GM12878 (cell line): ENCODE measurements around the gene INSIG2. TPM values are rescaled to one million over a fixed set of nuclear protein-coding genes. Genes with fewer than 3 reads are reported as not detected.

Source experiments
- BCL11A ChIP-seq: IDR thresholded peaks from 2 replicates; pipeline ENCODE4 v1.6.1; 2011; ENCODE audit warnings: low read depth, low read length
- EGR1 ChIP-seq, 2 experiments: IDR thresholded peaks; 1 replicate in 1 of 2; 2 replicates in 1 of 2; pipeline ENCODE4 v1.6.1; 2011 to 2012; ENCODE audit warnings: low read depth in 2 of 2, low read length in 2 of 2, borderline replicate concordance in 1 of 2, mild to moderate bottlenecking in 1 of 2, moderate library complexity in 1 of 2
- ESRRA ChIP-seq: IDR thresholded peaks from 2 replicates; pipeline ENCODE4 v1.6.1; 2012; ENCODE audit warnings: mild to moderate bottlenecking, low read length, improper control_type of control experiment
- IRF4 ChIP-seq: IDR thresholded peaks from 2 replicates; pipeline ENCODE4 v1.6.1; 2011; ENCODE audit warnings: low read depth, low read length
- JUNB ChIP-seq: IDR thresholded peaks from 2 replicates; pipeline ENCODE4 v1.6.1; 2016; ENCODE audit warnings: antibody characterized with exemption, mild to moderate bottlenecking
- MEF2B ChIP-seq: fragments of 450-650 bp; IDR thresholded peaks from 2 replicates; pipeline ENCODE4 v1.6.1; 2018; ENCODE audit warnings: mild to moderate bottlenecking, moderate library complexity; ENCODE audit not compliant: partially characterized antibody, poor library complexity, severe bottlenecking
- NR2F1 ChIP-seq: fragments of 450-650 bp; conservative IDR thresholded peaks from 2 replicates; pipeline ENCODE4 v1.6.1; 2017; ENCODE audit warnings: mild to moderate bottlenecking
- PML ChIP-seq: IDR thresholded peaks from 2 replicates; pipeline ENCODE4 v1.6.1; 2012; ENCODE audit warnings: low read length, inconsistent platforms
- SMC3 ChIP-seq: IDR thresholded peaks from 2 replicates; pipeline ENCODE4 v1.6.1; 2011; ENCODE audit warnings: low read length, improper control_type of control experiment, borderline replicate concordance
- SREBF1 ChIP-seq: IDR thresholded peaks from 2 replicates; pipeline ENCODE4 v1.6.1; 2012; ENCODE audit warnings: mild to moderate bottlenecking, low read length
- SUPT20H ChIP-seq: IDR thresholded peaks from 2 replicates; pipeline ENCODE4 v1.6.1; 2011; ENCODE audit warnings: low read depth, mild to moderate bottlenecking, low read length, moderate library complexity, borderline replicate concordance; ENCODE audit not compliant: control insufficient read depth
- TCF7 ChIP-seq: IDR thresholded peaks from 2 replicates; pipeline ENCODE4 v1.6.1; 2014; ENCODE audit warnings: antibody characterized with exemption, borderline replicate concordance
- ZNF217 ChIP-seq: fragments of 450-650 bp; IDR thresholded peaks from 2 replicates; pipeline ENCODE4 v1.6.1; 2017; ENCODE audit warnings: antibody characterized with exemption, mild to moderate bottlenecking
- ZNF24 ChIP-seq: fragments of 450-650 bp; IDR thresholded peaks from 2 replicates; pipeline ENCODE4 v1.6.1; 2017; ENCODE audit warnings: antibody characterized with exemption, mild to moderate bottlenecking
- polyA plus RNA-seq, 11 experiments: library from polyadenylated mRNA; depleted of rRNA in 4 of 11; unstranded in 6 of 11; stranded (reverse) in 5 of 11; fragments of >200 nt; fragmentation: Nextera tagmentation in 4 of 11; fragmentation: Illumina TruSeq in 1 of 11; extraction: Ambion mirVana in 4 of 11; extraction: Trizol in 1 of 11; gene quantifications; 1 replicate in 1 of 11; 2 replicates in 10 of 11; pipeline versions ENCODE4 v1.2.1 to v1.2.3, GENCODE V29; 2011 to 2016; ENCODE audit warnings: inconsistent platforms in 2 of 11, missing spikeins in 2 of 11, low read depth in 1 of 11
- total RNA-seq, 4 experiments: library from RNA; depleted of rRNA in 3 of 4; stranded (reverse); fragments of >200 nt in 3 of 4; fragmentation: Illumina TruSeq in 1 of 4; extraction: Trizol in 1 of 4; gene quantifications; 2 replicates each; pipeline versions ENCODE4 v1.2.1 to v1.2.3, GENCODE V29; 2013 to 2021
- TF ChIP-seq, protein P1 (sequence below): fragments of 450-650 bp; IDR thresholded peaks from 2 replicates; pipeline ENCODE4 v1.6.1; 2017; ENCODE audit warnings: low read depth, mild to moderate bottlenecking, moderate library complexity
- TF ChIP-seq, protein P2 (sequence below): fragments of 150-350 bp; IDR thresholded peaks from 2 replicates; pipeline ENCODE4 v1.6.1; 2016; ENCODE audit warnings: low read depth, low read length
- TF ChIP-seq, protein P3 (sequence below): fragments of 450-650 bp; IDR thresholded peaks from 2 replicates; pipeline ENCODE4 v1.6.1; 2018; ENCODE audit warnings: borderline replicate concordance, mild to moderate bottlenecking; ENCODE audit not compliant: partially characterized antibody
- TF ChIP-seq, protein P4 (sequence below): IDR thresholded peaks from 2 replicates; pipeline ENCODE4 v1.6.1; 2012; ENCODE audit warnings: mild to moderate bottlenecking, low read depth, low read length
- TF ChIP-seq, protein P5 (sequence below): fragments of 450-650 bp; IDR thresholded peaks from 2 replicates; pipeline ENCODE4 v1.6.1; 2017; ENCODE audit warnings: borderline replicate concordance

INSIG2 gene
- total and polyA plus RNA-seq, 10 of the 15 experiments (the other 5 are each of a cell fraction or from before 2014, with no cell fraction given), result 4.9 to 92.7 (median 12.0) TPM

DNA sequence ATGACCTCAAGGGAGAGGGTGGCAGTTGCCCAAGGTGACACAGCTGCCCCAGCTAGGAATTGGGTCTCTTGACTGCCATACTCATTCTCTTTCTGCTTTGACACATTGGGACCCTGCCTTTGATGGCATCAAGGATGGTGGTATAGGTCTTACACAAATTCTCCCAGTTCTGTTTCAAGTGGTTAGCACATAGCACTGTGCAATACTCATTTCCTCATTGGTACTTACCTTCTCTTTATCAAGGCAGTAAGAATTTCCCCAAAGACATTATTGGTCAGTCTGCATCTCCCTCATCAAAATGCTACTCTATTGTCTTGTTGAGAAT, 38.5 kb upstream of the INSIG2 start (continued):
- TF ChIP-seq JUNB, result peak; percentile 7; the same call in 1 of the 2 replicates
- no peak; the same call in 1 of the 2 replicates for TF ChIP-seq ZNF24
- peak; percentile 74 for TF ChIP-seq IRF4
- TF ChIP-seq, protein P1, sequence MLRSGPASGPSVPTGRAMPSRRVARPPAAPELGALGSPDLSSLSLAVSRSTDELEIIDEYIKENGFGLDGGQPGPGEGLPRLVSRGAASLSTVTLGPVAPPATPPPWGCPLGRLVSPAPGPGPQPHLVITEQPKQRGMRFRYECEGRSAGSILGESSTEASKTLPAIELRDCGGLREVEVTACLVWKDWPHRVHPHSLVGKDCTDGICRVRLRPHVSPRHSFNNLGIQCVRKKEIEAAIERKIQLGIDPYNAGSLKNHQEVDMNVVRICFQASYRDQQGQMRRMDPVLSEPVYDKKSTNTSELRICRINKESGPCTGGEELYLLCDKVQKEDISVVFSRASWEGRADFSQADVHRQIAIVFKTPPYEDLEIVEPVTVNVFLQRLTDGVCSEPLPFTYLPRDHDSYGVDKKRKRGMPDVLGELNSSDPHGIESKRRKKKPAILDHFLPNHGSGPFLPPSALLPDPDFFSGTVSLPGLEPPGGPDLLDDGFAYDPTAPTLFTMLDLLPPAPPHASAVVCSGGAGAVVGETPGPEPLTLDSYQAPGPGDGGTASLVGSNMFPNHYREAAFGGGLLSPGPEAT, result peak; percentile 63
- TF ChIP-seq ESRRA, result no peak
- TF ChIP-seq, protein P2, sequence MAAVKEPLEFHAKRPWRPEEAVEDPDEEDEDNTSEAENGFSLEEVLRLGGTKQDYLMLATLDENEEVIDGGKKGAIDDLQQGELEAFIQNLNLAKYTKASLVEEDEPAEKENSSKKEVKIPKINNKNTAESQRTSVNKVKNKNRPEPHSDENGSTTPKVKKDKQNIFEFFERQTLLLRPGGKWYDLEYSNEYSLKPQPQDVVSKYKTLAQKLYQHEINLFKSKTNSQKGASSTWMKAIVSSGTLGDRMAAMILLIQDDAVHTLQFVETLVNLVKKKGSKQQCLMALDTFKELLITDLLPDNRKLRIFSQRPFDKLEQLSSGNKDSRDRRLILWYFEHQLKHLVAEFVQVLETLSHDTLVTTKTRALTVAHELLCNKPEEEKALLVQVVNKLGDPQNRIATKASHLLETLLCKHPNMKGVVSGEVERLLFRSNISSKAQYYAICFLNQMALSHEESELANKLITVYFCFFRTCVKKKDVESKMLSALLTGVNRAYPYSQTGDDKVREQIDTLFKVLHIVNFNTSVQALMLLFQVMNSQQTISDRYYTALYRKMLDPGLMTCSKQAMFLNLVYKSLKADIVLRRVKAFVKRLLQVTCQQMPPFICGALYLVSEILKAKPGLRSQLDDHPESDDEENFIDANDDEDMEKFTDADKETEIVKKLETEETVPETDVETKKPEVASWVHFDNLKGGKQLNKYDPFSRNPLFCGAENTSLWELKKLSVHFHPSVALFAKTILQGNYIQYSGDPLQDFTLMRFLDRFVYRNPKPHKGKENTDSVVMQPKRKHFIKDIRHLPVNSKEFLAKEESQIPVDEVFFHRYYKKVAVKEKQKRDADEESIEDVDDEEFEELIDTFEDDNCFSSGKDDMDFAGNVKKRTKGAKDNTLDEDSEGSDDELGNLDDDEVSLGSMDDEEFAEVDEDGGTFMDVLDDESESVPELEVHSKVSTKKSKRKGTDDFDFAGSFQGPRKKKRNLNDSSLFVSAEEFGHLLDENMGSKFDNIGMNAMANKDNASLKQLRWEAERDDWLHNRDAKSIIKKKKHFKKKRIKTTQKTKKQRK, result no peak
- TF ChIP-seq EGR1 (IDR thresholded peaks at IDR 0.05; ENCODE audit: borderline replicate concordance in 1 of 2, low read depth in 2 of 2, low read length in 2 of 2), result no peak
- peak; percentile 64 for TF ChIP-seq BCL11A
- no peak for TF ChIP-seq SUPT20H
- TF ChIP-seq SREBF1, result no peak
- TF ChIP-seq MEF2B, result no peak
- TF ChIP-seq ZNF217, result peak; percentile 89
- peak; percentile 85 for TF ChIP-seq TCF7
- TF ChIP-seq, protein P3, sequence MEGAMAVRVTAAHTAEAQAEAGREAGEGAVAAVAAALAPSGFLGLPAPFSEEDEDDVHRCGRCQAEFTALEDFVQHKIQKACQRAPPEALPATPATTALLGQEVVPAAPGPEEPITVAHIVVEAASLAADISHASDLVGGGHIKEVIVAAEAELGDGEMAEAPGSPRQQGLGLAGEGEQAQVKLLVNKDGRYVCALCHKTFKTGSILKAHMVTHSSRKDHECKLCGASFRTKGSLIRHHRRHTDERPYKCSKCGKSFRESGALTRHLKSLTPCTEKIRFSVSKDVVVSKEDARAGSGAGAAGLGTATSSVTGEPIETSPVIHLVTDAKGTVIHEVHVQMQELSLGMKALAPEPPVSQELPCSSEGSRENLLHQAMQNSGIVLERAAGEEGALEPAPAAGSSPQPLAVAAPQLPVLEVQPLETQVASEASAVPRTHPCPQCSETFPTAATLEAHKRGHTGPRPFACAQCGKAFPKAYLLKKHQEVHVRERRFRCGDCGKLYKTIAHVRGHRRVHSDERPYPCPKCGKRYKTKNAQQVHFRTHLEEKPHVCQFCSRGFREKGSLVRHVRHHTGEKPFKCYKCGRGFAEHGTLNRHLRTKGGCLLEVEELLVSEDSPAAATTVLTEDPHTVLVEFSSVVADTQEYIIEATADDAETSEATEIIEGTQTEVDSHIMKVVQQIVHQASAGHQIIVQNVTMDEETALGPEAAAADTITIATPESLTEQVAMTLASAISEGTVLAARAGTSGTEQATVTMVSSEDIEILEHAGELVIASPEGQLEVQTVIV, result no peak
- TF ChIP-seq SMC3, result no peak
- no peak for TF ChIP-seq PML
- peak; percentile 90 for TF ChIP-seq NR2F1
- TF ChIP-seq, protein P4, sequence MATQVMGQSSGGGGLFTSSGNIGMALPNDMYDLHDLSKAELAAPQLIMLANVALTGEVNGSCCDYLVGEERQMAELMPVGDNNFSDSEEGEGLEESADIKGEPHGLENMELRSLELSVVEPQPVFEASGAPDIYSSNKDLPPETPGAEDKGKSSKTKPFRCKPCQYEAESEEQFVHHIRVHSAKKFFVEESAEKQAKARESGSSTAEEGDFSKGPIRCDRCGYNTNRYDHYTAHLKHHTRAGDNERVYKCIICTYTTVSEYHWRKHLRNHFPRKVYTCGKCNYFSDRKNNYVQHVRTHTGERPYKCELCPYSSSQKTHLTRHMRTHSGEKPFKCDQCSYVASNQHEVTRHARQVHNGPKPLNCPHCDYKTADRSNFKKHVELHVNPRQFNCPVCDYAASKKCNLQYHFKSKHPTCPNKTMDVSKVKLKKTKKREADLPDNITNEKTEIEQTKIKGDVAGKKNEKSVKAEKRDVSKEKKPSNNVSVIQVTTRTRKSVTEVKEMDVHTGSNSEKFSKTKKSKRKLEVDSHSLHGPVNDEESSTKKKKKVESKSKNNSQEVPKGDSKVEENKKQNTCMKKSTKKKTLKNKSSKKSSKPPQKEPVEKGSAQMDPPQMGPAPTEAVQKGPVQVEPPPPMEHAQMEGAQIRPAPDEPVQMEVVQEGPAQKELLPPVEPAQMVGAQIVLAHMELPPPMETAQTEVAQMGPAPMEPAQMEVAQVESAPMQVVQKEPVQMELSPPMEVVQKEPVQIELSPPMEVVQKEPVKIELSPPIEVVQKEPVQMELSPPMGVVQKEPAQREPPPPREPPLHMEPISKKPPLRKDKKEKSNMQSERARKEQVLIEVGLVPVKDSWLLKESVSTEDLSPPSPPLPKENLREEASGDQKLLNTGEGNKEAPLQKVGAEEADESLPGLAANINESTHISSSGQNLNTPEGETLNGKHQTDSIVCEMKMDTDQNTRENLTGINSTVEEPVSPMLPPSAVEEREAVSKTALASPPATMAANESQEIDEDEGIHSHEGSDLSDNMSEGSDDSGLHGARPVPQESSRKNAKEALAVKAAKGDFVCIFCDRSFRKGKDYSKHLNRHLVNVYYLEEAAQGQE, result no peak
- TF ChIP-seq, protein P5, sequence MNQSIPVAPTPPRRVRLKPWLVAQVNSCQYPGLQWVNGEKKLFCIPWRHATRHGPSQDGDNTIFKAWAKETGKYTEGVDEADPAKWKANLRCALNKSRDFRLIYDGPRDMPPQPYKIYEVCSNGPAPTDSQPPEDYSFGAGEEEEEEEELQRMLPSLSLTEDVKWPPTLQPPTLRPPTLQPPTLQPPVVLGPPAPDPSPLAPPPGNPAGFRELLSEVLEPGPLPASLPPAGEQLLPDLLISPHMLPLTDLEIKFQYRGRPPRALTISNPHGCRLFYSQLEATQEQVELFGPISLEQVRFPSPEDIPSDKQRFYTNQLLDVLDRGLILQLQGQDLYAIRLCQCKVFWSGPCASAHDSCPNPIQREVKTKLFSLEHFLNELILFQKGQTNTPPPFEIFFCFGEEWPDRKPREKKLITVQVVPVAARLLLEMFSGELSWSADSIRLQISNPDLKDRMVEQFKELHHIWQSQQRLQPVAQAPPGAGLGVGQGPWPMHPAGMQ, result no peak
